ENCODE results near the gene KLF18.
"Not testable (repeated sequence)": the region's sequence is repeated elsewhere in the genome, so short reads cannot be mapped to it uniquely, and the experiment has no call there.

Gene KLF18

DNA sequence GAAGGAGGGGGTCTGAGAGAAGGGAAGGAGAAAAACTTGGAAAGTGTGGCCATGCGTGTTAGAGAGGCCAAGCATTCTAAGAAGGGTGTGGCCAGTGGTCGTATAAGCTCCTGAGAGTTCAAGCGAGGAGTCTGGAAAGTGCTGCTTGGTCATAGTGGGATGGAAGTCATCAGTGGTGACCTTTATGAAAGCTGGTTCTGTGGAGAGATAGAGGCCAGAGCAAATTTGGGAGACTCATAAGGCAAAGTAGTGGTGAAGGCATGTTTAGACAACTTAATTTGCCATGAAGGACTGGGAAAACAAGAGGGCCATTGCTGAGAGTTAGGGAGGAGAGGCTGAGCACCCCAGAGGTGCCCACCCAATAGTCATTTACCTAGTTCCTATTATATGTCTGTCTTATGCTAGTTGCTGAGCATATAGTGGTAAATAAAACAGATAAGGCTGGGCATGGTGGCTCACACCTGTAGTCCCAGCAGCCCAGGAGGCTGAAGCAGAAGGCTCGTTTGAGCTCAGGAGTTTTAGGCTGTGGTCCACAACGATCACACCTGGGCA lies 21.0 kb downstream of the KLF18 start:
- DNase-seq (ENCODE audit: low read depth), result no peak

DNA sequence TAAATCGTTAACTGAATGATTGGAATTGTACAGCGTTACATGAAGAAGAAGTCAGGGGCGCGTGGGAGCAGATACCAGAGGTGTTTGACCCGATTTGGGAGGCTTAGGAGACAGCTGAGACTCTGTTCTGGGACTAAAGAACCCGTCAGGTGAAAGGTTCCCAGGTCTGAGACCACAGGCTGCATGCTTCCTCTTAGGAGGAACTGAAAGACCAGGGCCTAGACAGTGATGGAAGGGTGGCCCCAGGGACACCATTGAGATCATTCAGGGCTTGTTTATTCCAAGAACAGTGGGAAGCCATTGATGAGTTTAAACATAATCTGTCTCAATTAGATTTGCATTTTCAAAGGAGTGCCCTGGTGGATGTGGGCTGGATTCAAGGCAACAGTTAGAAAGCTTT lies 21.9 kb downstream of the KLF18 start:
- no peak for DNase-seq (ENCODE audit: low read depth)

DNA sequence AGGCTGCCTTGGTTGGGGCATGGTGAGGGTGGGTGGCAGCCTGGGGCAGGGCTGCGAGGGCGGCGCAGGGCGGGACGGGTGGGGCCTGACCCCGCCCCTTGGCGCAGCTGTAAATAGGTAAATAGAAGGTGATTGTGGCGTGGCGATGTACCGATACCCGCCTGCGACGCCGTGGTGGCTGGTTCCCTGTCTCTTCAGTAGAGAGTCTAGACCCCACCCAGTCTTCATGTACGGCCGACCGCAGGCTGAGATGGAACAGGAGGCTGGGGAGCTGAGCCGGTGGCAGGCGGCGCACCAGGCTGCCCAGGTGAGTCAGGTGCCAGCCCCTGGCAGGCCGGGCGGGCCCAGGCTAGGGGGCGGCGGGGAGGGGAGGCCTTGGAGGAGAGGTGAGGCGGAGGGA lies 22.7 kb downstream of the KLF18 start, which contains the start of gene KLF17:
TSS of gene KLF17 (plus strand) at position 140 of the 400 bp plus-strand sequence. CDS start at position 227, 87 bp downstream.
- DNase-seq (ENCODE audit: low read depth), result no peak

DNA sequence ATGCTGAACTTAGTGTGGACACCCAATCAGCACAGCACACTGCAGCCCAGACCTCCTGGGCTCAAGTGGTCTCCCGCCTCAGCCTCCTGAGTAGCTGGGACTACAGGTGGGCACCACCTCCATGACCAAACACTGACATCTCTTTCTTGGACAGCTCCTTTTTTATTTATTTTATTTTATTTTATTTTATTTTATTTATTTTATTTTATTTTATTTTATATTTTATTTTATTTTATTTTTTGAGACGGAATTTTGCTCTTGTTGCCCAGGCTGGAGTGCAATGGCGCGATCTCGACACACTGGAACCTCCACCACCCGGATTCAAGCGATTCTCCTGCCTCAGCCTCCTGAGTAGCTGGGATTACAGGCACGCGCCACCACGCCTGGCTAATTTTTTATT lies 24.2 kb downstream of the KLF18 start:
- not testable (repeated sequence) for DNase-seq (ENCODE audit: low read depth)

DNA sequence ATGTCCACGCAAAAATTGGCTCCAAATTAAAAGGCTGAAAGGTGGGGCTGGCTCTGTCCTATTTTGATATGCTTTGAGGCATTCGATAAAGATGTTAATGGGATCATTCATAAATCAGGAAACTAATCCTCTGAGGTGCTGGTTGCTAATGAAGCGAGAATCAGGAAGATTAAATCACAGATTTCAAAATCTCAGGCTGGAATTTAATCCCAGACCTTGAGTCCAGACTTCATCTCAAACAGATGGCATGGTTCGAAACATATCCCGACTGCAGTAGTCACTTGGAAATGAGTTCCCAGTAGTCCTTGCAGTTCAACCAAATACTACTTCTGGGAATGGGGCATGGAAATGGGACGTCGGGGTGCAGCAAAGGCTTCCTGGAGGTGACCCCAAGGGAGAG lies 27.3 kb downstream of the KLF18 start:
- DNase-seq (ENCODE audit: low read depth), result no peak

DNA sequence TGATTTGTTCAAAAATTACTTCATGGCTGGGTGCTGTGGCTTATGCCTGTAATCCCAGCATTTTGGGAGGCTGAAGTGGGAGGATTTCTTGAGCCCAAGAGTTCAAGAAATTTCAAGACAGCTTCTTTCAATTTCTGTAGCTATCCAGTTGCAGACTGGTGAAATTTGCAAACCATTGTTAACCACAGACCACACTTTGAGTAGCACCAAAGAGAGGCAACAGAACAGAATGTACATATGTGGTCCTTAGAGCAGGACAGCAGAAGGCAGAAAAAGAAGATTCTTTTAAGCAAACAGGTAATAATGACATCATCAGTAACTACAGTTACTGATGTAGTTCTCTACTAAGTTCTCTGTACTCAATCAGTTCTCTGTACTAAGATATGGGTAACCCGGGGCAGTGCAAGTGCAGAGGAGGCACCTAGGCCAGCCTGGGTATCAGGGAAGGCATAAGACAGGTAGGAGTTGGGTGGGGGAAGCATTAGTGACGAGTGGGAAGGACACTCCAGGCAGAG lies 28.3 kb downstream of the KLF18 start:
- DNase-seq (ENCODE audit: low read depth), result no peak

DNA sequence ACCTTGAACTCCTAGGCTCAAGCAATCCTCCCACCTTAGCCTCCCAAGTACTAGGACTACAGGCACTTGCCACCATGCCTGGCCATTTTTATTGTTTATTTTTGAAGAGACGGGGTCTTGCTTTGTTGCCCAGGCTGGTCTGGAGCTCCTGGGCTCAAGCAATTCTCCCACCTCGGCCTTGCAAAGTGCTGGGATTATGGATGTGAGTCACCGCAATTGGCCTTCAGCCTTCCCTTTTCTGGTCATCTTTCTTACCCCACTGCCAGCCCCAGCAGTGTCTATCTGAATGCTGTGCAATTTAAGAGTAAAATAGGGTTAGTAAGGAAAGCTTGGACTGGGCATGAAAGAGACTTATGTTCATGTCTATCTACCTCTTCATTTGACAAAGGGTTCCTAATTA lies 28.9 kb downstream of the KLF18 start:
- DNase-seq (ENCODE audit: low read depth), result peak; percentile 24

DNA sequence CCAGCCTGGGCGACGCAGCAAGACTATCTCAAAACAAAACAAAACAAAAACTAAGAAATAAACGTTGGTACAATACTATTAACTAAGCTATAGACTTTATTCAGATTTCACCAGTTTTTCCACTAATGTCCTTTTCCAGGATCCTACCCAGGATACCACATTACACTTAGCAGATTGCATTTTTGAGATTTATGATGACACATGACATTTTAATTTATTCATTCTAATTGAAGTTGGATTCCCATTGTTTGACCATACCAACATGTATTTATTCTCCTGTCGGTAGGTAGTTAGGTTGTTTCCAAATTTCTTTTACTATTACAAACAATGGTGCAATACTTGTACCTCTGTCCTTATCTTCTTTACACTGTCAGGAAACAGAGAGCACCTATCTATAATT lies 29.6 kb downstream of the KLF18 start:
- DNase-seq (ENCODE audit: low read depth), result no peak

DNA sequence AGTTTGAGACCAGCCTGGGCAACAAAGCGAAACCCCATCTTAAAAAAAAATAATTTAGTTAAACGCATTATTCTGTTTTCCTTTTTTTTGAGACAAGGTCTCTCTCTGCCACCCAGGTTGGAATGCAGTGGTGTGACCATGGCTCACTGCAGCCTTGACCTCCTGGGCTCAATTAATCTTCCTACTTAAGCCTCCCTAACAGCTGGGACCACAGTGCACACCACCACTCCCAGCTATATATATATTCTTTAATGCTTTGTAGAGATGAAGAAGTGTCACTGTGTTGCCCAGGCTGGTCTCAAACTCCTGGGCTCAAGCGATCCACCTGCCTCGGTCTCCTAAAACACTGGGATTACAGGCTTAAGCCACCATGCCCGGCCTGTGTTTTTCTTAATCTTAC lies 30.5 kb downstream of the KLF18 start:
- no peak for DNase-seq (ENCODE audit: low read depth)

DNA sequence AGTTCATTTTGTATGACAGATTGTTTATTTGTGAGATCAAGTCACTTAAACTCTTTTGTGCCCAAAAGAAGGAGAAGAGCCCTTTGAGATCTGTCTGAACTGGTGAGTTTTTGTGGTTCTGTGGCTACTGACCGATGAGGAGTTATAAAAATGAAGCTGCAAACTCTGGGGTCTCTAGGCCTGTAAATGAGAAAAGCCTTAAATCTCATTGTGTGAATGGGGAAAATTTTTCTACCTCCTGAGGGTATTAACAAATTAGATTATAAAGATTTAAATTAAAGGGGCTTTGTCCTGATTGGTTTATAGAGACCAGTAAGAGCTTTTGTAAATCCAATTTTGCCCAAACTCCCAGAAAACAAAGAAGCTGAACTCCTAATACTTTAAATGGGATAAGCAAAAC lies 32.5 kb downstream of the KLF18 start:
- no peak for DNase-seq (ENCODE audit: low read depth)

DNA sequence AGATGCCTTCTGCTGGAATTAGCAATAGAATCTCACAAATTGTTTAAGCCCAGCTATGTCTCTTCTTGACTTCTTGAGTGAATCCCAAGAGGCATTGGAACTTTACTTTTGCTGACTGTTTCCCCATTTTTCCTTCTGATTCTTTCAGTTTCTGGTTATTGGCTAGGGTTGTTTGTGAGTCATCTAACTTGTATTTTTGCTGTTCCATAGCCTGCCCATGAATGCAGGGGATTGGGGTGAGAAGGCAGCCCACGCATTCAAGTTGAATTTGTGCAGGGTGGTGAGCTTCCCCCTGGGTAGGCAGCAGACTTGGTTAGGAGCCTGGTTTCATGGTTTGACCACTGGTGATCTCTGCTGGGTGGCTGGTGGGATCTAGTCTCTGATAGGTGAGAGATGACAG lies 33.2 kb downstream of the KLF18 start:
- DNase-seq (ENCODE audit: low read depth), result peak; percentile 50

DNA sequence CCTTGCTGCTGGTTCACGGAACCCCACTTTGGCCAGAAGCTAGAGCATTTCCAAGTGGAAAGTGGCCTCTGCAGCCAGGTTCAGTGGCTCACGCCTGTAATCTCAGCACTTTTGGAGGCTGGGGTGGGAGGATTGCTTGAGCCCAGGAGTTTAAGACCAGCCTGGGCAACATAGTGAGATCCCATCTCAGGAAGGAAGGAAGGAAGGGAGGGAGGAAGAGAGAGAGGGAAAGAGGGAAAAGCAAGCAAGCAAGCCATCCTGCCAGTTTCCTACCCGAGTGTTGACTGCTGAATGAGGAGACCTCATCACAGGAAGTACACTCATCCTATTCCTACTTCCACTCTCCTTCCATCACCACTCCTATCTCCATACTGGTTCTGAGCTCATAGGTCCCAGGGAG lies 35.6 kb downstream of the KLF18 start:
- DNase-seq (ENCODE audit: low read depth), result no peak

DNA sequence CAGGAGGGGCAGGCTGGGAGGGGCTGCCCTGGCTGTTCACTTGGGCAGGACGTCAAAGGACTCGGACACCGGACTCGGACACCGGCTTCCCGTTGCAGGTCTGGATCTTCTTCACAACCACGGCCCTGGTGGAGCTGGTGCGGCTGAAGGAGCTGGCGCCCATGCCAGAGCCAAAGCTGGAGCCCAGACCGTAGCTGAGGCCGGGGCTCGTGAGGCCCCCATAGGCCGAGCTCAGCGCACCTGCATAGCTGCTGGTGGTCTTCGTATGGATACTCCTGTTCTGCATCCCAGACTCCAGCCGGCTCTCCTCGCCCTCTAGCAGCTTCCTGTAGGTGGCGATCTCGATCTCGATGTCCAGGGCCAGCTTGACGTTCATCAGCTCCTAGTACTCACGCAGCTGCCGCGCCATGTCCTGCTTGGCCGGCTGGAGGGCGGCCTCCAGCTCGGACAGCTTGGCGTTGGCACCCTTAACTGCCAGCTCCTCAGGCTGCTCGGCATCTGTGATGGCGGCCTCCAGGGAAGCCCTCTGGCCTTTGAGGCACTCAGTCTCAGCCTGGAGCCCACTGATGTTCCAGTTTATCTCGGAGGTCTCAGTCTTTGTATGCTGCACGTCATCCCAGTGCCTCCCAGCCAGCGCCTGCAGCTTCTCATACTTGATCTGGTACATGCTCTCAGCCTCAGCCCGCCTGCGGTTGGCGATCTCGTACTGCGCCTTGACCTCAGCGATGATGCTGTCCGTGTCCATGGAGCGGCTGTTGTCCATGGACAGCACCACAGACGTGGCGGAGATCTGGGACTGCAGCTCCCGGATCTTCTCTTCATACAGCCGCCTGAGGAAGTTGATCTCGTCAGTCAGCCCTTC lies 37.9 kb downstream of the KLF18 start:
- peak; percentile 15 for DNase-seq (ENCODE audit: low read depth)

DNA sequence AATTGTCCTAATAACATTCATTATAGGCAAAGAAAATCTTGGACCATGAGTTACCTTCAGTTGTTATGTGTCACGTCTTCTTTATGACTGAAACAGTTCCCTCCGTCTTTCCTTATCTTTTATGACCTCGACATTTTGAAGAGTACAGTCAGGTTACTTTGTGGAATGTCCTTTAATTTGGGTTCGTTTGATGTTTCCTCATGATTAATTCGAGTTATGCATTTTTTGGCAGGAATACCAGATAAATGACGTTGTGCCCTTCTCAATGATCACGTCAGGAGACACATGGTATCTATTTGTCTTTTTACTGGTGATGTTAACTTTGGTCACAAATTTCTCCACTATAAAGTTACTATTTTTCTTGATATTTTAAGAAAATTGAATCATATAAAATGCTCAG lies 40.1 kb downstream of the KLF18 start:
- peak; percentile 37 for DNase-seq (ENCODE audit: low read depth)

DNA sequence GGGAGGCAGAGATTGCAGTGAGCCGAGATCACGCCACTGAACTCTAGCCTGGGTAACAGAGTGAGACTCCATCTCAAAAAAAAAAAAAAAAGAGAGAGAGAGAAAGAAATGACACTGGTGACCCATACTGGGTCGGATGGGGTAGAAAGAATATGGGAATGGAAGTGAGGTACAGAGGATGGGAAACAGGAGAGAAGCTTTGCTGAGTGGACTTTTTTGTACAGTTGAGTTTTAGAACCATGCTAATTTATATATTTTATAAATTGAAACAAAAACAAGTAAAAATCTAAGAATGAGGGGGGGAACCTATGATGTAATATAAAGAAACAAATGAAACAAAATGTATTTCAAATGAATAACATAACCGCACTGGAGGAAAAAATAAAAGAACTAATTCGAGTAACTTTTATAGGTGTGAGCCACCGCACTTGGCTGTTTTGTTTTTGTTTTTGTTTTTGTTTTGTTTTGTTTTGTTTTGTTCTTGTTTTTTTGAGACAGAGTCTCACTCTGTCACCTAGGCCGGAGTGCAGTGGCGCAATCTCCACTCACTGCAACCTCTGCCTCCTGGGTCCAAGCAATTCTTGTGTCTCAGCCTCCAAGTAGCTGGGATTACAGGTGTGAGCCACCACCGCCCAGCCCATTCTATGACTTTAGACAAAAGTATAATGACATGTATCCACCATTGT lies 41.1 kb downstream of the KLF18 start:
- no peak for DNase-seq (ENCODE audit: low read depth)

DNA sequence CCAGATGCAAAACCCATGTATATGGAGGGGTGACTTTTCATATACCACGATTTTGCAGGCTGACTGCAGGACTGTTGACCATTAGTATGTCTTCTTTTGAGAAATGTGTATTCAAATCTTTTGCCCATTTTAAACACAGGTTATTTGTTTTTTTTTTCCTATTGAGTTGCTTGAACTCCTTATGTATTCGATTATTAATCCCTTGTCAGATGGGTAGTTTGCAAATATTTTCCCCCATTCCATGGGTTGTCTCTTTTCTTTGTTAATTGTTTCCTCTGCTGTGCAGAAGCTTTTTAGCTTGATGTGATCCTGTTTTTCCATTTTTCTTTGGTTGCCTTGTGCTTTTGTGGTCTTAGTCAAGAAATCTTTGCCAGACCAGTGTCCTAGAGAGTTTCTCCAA lies 47.4 kb downstream of the KLF18 start:
- DNase-seq (ENCODE audit: low read depth), result no peak

DNA sequence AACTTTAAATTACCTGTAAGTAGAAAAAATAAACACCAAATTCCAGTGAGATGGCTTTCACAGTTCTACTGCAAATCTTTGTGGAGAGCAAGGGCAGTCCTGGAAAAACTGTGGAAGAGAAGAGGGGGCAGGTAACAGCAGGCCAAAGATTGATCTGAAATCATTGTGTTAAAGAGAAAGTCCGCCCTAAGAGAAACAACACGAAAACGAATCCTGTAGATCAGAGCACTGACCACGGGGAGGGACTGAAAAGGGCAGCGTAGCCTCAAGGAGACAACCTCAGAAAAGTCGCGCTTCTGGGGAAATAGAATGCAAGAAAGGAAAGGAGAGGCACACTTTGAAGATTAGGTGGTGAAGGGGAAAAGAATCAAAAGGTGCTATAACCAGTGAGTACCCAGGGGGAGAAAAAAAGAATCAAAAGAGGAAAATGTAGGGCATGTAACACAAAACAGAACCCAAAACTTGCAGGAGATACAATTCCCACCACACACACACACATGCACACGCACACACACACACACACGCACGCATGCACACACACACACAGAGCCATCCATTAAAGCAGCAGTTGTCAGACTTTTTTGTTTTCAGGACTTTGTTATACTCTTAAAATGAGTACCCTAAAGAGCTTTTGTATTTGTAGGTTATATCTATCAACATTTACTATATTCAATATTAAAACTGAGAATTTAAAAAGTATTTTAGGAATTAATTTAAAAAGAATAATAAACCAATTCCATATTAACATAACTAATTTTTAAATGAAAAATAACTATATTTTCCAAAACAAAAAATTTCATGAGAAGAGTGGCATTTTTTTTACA lies 50.8 kb downstream of the KLF18 start:
- DNase-seq (ENCODE audit: low read depth), result no peak

DNA sequence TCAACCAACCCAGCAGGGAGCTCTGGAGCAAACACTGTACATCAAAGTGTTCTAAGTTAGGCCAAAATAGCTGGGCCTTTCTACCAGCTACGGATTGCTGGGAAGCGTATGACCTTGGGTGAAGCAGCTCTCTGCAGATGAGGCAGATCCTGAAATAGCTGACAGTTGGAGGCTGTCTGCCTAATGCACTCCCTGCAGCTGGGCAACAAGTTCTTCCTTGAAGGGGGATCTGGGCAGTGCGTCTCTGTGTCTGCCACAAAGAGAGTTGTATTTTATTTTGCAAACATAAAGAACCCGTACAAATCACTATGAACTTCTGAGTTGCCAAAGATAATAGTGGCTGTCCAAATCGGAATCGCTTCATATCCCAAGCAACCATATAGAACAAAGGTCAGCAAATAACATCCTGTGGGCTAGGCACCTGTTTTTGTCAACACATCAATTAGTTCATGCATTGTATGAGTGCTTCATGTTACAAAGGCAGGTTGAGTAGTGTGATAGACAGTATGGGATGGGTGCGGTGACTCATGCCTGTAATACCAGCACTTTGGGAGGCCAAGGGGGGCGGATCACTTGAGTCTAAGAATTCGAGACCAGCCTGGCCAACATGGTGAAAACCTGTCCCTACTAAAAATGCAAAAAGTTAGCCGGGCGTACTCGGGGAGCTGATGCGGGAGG lies 51.9 kb downstream of the KLF18 start:
- peak; percentile 32 for DNase-seq (ENCODE audit: low read depth)
